Suppressor macrophage treated with lipopolysaccharide for 4 hours (primary cell): Measurements from ENCODE around the gene SPACA1.
"Not testable (repeated sequence)": the region's sequence is repeated elsewhere in the genome, so short reads cannot be mapped to it uniquely, and the experiment has no call there.

Experiments
- DNase-seq: peaks from one replicate; pipeline ENCODE4 v3.0.0-alpha.2; 2020

The SPACA1 gene

GRCh38 chr6:88047510-88048150, at the start of gene SPACA1:
SPACA1 (plus strand) TSS chr6:88047841; CDS start chr6:88047906, 65 bp downstream.
- no peak for DNase-seq

- no peak for DNase-seq
Measured at GRCh38 chr6:88000713-88001112, 46.9 kb upstream of the SPACA1 start.

DNA sequence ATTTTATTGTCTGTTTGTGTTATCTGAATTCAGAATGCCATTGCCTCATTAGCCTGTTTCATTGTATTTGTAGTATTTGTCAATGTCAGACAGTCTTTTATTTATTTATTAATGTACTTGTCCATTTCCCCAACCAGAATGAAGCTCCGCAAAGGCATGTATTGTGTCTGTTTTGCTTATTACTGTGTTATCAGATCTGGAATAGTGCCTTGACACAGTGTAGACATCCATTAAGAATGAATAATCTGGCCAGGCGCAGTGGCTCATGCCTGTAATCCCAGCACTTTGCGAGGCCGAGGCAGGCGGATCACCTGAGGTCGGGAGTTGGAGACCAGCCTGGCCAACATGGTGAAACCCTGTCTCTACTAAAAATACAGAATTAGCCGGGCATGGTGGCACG, 46.4 kb upstream of the SPACA1 start:
- not testable (repeated sequence) for DNase-seq

- no peak for DNase-seq
Measured at GRCh38 chr6:88004707-88005106, 42.9 kb upstream of the SPACA1 start.

DNA sequence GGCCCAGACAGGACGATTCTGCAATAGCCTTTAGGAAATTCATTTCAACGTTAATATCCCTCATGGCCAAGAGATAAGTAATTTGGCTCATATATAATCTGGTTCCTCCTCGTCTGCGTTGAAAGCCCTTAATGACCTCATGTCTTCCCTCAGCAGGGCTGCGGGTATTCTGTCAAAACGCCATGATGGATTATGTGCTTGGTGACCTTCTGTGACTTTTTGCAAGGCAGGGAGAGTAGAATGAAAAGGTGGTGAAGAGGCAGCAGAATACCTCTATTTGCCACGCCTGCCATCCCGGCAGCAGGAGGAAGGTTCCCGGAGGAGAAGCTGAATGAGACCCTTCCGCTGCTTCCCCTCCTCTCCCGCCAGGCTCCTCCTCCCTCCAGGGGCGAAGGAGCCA, 41.1 kb upstream of the SPACA1 start:
- no peak for DNase-seq

GRCh38 chr6:88008411-88008810, 39.2 kb upstream of the SPACA1 start:
- no peak for DNase-seq

DNA sequence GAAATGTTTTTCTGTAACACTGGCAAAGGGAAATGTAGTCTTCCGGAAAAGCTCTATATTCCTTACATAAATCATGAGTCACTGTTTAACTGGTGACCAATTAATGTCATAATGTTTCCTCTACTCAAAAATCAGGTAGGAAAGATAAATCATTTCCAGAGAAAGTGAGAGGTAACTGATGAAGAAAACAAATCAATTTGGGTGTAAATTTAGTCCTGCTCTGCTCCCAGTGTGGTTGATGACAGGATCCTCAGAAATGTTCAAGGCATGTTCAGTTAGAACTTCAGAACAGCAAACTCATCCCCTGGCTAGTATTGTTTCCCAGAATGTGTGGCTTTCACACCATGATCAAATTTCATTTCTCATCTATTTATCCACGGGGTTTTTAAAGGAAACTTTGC, 38.8 kb upstream of the SPACA1 start:
- DNase-seq, result no peak

GRCh38 chr6:88013015-88013414, 34.6 kb upstream of the SPACA1 start:
- DNase-seq, result no peak

DNA sequence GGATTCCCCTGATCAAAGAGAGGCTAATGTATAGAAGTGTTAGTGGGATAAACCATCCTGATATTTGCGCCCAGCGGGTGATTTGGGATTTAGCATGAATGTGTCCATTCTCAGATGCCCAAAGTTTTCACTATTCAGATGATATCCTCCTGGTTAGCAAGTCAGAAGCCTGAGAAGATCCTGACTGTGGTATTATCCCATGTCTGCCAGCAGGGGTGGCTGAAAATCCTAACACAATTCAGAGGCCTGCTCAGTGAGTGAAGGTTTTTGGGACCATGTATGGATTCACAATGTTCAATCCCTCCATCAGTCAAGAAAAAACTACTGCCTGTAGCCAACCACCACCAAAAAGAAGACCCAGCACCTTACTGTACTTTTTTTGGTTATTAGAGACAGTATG, 34.1 kb upstream of the SPACA1 start:
- DNase-seq, result no peak

DNA sequence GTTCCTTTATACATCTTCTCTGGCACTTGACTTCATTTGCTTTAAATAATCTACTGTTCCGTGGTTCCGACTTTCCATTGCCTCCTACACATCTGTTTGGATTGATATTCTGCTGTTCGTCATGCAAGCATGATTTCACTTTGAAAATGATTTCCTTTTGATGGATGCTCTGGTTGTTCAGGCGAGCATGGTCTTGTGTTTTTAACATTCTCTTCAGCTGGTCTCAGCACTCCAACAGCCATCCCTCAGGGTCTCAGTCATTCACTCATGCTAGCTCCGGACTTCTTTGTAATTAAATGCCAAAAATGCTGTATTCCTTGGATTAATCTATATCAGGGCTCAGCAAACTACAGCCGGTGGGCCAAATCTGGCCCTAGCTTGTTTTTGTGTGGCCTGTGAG, 27.2 kb upstream of the SPACA1 start:
- DNase-seq, result no peak

- DNase-seq, result no peak
Measured at GRCh38 chr6:88024696-88025095, 22.9 kb upstream of the SPACA1 start.

- no peak for DNase-seq
Measured at GRCh38 chr6:88031550-88031949, 16.1 kb upstream of the SPACA1 start.

- DNase-seq, result no peak
Measured at GRCh38 chr6:88044530-88044929, 3.1 kb upstream of the SPACA1 start.

- DNase-seq, result no peak
Measured at GRCh38 chr6:88045521-88046136, 2.0 kb upstream of the SPACA1 start.

DNA sequence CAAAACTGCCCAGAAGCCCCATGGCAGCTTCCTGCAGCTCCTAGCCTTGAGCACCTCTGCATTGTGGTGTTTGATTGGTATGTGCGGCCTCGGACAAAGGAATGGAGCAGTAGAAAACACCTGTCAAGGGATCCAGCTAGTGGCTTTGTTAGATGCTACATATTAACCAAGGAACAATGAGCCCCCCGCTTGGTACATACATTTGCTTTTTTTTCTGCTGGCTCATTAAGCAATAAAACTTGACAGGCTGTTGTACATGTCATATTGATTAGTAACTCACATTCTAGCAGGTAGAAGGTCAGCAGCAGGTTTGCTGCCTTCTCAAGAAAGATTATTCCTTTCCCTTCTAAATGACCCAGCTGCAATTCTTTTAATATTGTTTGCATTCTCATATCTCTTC, 937 bp downstream of the SPACA1 start:
- DNase-seq, result no peak

DNA sequence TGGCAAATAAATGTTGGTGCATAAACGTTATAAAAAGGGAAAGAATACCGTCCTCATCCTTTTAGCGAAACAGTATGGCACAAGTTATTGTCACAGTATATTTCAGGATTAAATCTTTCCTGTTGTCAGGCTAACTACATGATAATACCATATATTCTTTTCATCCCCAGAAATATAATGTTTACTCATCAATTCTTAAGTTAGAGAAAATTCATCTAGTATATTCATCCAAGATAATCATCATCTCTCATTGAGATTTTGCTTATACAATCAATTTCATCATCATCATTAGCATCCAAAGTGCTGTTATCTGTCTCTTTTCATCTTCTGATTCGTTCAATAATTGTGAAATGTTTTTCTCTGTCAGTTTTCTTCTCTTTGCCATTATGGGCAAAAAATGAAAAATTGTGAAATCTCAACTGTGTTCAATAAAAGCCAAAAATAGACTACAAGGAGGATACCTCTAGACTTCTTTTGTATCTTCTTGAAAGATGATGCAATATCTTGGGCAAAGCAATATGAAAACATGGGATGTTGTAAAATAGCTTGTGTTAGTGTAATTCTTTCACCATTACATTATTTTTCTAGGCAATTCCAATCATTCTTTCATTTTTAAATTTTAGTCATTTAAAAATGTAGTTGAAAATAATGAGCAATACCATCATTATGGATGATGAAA, 2.6 kb downstream of the SPACA1 start:
- no peak for DNase-seq

DNA sequence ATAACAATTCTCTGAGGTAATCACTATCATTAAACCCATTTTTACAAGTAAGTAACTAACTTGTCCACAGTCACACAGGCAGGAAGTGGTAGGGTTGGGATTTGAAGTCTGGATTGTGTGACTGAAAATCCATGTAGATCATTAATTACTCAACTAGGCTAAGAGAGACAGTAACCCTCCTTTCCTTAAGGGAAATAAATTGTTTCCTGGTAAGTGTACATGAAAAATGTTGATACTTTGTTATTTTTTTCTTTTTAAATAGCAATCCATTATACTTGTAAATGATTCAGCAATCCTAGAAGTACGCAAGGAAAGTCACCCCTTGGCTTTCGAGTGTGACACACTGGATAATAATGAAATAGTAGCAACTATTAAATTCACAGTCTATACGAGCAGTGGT, 11.6 kb downstream of the SPACA1 start:
- no peak for DNase-seq

GRCh38 chr6:88062376-88062775, 14.7 kb downstream of the SPACA1 start:
- DNase-seq, result no peak

- DNase-seq, result no peak
Measured at GRCh38 chr6:88072462-88072861, 24.8 kb downstream of the SPACA1 start.

- DNase-seq, result no peak
Measured at GRCh38 chr6:88074791-88075190, 27.1 kb downstream of the SPACA1 start.

GRCh38 chr6:88077305-88077704, 29.7 kb downstream of the SPACA1 start:
- DNase-seq, result no peak

DNA sequence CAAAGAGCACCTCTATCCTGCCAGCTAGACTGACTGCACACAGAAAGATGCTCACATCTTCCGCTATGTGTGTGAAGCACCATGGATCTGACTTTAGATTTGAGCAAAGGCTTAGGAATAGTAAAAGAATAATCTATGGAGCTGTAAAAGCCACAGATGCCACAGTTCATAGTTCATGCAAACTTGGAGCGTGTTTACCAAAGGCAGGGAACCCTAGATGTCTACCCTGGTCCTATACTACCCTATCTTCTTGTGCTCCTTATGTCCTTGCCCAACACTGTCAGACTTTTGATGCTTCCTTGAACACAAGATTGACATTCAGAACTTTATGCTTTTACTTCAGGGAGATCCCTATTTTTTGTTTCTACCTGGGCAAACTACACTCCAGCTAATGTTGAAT, 39.2 kb downstream of the SPACA1 start:
- no peak for DNase-seq

DNA sequence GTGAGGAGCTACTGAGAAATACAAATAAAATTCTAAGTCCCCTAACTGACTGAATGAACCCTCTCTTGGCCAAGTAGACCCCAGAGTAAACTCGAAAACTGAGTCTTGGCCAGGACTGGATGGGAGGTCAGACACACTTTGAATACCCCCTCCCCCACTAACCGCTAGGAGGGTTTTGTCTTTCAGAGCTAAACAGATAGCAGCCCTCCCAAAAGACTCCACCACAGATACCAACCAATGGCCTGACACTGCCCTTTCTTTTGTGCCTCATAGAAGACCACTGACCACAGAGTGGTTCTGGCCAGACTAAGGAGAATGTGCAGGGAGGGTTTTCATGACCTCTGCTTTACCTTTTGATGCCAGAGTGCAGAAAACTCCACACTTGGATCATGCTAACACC, 42.1 kb downstream of the SPACA1 start:
- no peak for DNase-seq

GRCh38 chr6:88105741-88106340, 58.2 kb downstream of the SPACA1 start:
- no peak for DNase-seq
